Stomach (tissue), 4 donors: ENCODE results near the gene PDGFRB.

ENCODE experiments used
- CTCF ChIP-seq, 7 experiments: fragments of 450-650 bp in 4 of 7; fragments of 200-600 bp in 3 of 7; sonication (generic) in 3 of 7; IDR thresholded peaks; one replicate each; pipeline ENCODE4 v1.5.1; 2016 to 2019; ENCODE audit warnings: antibody characterized with exemption in 7 of 7, control low read depth in 2 of 7, mild to moderate bottlenecking in 1 of 7
- EP300 ChIP-seq: sonication (generic); formaldehyde crosslinking; IDR thresholded peaks from one replicate; pipeline ENCODE4 v1.6.1; 2017; ENCODE audit warnings: antibody characterized with exemption

- TF ChIP-seq CTCF (IDR thresholded peaks at IDR 0.05) (no peak), EP300 (no peak)
These were observed 14.0 kb downstream of the PDGFRB start for GRCh38 chr5:150141544-150142184.
